Coronary artery (tissue), 2 donors: ENCODE results near the gene GPRASP2.
"Not testable (repeated sequence)": the region's sequence is repeated elsewhere in the genome, so short reads cannot be mapped to it uniquely, and the experiment has no call there.

Experiments used
- DNase-seq: peaks from one replicate; pipeline ENCODE4 v3.0.0-alpha.2; 2017; ENCODE audit warnings: low spot score
- H3K27ac ChIP-seq, 2 donors: fragments of 200-600 bp; sonication (generic); one replicate each; pipeline ENCODE4 v1.5.1; 2016 to 2019
- H3K4me3 ChIP-seq: fragments of 200-600 bp; sonication (generic); 2 replicates; pipeline ENCODE4 v1.5.1; 2016; ENCODE audit warnings: mild to moderate bottlenecking, moderate library complexity
- CTCF ChIP-seq: fragments of 200-600 bp; sonication (generic); IDR thresholded peaks from one replicate; pipeline ENCODE4 v1.5.1; 2019; ENCODE audit warnings: antibody characterized with exemption

GPRASP2 gene

GRCh38 chrX:102720237-102721168 lies 8.3 kb downstream of the GPRASP2 start, which contains the start of gene GPRASP3:
TSS of gene GPRASP3 (plus strand) at chrX:102720743. CDS start at chrX:102748996, 28,253 bp downstream.
- H3K27ac ChIP-seq: no peak within 1 kb of the TSS
- H3K4me3 ChIP-seq: peak within 1 kb of the TSS; percentile 67
- no peak for DNase-seq
- TF ChIP-seq CTCF: no peak

- not testable (repeated sequence) for H3K27ac ChIP-seq, DNase-seq
- peak overlapping the region; percentile 67 for H3K4me3 ChIP-seq
These were observed 8.9 kb downstream of the GPRASP2 start for GRCh38 chrX:102721169-102721506.

GRCh38 chrX:102723456-102723855 lies 11.2 kb downstream of the GPRASP2 start:
- no peak for TF ChIP-seq CTCF
- no peak for DNase-seq
- Histone ChIP-seq H3K27ac (no peak overlapping the region), H3K4me3 (no peak overlapping the region)

GRCh38 chrX:102727761-102728160 lies 15.5 kb downstream of the GPRASP2 start:
- no peak for DNase-seq
- Histone ChIP-seq H3K27ac (no peak overlapping the region), H3K4me3 (no peak overlapping the region)
- no peak for TF ChIP-seq CTCF

- no peak for DNase-seq
- no peak overlapping the region for H3K4me3 ChIP-seq
- TF ChIP-seq CTCF: no peak
These were observed 16.4 kb downstream of the GPRASP2 start for GRCh38 chrX:102728646-102729045.

GRCh38 chrX:102739657-102740056 lies 27.4 kb downstream of the GPRASP2 start:
- Histone ChIP-seq H3K4me3 (no peak overlapping the region), H3K27ac (no peak overlapping the region)
- DNase-seq: no peak
- no peak for TF ChIP-seq CTCF

More at GRCh38 chrX:102728646-102729045, 16.4 kb downstream of the GPRASP2 start:
- no peak overlapping the region for H3K27ac ChIP-seq

GRCh38 chrX:102744307-102744706 lies 32.1 kb downstream of the GPRASP2 start:
- Histone ChIP-seq H3K27ac (no peak overlapping the region), H3K4me3 (no peak overlapping the region)
- DNase-seq: no peak
- no peak for TF ChIP-seq CTCF
